GM18867 (cell line): ENCODE data around the gene CREB3.

ENCODE experiments used
- ATAC-seq: cut with Tn5 transposase; IDR thresholded peaks from one replicate; pipeline ENCODE4 v1.9.1; 2021; ENCODE audit warnings: mild to moderate bottlenecking, moderate library complexity; ENCODE audit not compliant: unreplicated experiment

Gene CREB3

DNA sequence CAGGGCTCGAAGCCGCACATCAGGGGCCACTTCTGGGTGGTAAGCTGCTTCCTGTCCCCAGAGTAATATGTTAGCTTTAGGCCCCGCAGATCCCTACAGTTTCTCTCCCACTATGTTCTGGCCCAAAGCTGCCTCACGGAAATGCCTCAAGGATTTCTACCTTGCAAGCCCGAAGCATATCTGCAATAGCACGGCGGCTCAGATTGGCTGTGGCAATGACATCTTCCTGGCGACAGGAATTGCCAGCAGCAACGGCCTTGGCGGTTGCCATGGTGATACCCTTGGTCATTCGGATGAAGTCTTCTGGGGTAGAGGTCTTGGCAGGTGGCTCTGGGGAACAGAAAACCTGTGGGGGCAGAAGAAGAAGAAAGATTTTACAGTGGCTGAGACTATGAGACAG is 32.4 kb upstream of the CREB3 start:
- ATAC-seq, result no peak

GRCh38 chr9:35700942-35701341 is 31.5 kb upstream of the CREB3 start:
- ATAC-seq, result no peak

DNA sequence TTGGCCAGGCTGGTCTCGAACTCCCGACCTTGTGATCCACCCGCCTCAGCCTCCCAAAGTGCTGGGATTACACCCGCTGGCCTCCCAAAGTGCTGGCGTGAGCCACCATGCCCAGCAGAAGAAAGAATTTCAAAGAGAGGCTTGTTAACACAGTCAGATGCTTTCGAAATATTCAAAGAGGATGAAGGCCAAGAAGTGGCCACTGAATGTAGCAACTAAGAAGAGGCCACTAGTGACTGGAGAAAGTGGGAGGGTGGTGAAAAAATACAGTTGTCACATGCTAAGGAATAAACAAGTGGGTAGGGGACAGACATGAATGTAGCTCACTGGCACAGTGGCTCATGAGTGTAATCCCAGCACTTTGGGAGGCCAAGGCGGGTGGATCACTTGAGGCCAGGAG is 29.8 kb upstream of the CREB3 start:
- no peak for ATAC-seq

GRCh38 chr9:35703906-35704672 is 28.4 kb upstream of the CREB3 start:
- no peak for ATAC-seq

- no peak for ATAC-seq
Measured at GRCh38 chr9:35705372-35705771, 27.1 kb upstream of the CREB3 start.

DNA sequence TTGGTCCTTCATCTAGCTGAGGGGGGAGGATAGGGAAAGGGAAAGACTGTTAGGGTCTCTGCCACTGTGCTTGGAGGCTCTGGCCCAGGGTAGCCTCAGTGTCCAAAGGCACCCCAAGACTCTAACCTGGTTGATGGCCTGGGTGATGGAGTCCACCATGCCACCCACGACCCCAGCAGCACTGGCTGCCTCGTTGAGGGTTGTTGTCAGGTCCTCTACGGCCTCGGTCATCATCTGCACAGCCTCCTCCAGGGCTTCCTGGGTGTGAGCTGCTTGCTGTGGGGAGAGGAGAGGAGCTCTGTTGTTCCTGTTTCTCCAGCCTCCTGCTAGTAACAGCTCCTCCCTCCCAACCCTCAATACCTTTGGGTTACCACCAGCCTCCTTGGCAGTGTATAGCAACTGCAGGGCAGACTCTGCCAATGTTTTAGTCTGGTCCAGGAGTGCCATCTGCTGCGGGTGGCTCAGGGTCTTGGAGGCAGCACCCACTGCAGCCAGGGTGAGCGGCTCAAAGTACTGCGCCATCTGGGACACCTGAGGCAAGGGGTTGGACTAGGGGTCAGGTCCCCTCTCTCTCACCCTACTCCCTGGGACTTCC is 26.5 kb upstream of the CREB3 start:
- no peak for ATAC-seq

DNA sequence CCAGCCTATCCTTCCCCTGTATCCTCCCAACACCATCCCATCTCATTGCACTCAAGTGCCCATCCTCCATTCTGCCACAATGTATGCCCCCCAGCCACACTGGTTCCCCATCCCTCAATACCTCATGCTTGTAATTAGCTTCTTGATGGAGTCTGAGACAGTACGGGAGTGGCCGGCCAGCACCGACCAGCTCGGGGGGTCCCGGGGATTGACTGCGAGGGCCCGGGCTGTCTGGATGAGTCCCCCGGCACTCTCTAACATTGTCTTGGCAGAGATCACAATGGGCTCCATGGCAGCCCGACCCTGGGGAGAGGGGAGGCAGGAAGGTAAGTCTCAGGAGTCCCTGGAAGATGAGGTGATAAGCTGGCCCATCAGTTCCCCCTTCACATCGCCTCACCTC is 25.5 kb upstream of the CREB3 start:
- ATAC-seq, result no peak

DNA sequence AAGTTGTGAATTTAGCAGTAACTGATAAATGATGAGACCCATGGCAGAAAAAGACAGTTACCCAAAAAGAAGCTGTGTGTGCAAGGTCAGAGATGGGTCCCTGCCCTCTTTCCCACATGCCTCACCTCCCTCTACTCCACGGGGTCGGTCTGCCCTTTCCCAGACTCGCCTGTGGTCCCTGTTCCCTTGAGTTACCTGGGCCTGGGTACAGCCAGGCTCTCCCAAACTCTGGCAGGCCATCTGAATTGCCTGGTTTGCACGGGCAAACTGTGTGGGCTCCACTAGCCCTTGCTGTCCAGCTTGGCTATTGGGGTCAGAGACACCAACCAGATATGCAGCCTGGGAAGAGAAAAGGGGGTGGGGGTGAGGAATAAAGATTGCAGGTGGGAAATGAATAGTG is 24.3 kb upstream of the CREB3 start:
- ATAC-seq, result no peak

DNA sequence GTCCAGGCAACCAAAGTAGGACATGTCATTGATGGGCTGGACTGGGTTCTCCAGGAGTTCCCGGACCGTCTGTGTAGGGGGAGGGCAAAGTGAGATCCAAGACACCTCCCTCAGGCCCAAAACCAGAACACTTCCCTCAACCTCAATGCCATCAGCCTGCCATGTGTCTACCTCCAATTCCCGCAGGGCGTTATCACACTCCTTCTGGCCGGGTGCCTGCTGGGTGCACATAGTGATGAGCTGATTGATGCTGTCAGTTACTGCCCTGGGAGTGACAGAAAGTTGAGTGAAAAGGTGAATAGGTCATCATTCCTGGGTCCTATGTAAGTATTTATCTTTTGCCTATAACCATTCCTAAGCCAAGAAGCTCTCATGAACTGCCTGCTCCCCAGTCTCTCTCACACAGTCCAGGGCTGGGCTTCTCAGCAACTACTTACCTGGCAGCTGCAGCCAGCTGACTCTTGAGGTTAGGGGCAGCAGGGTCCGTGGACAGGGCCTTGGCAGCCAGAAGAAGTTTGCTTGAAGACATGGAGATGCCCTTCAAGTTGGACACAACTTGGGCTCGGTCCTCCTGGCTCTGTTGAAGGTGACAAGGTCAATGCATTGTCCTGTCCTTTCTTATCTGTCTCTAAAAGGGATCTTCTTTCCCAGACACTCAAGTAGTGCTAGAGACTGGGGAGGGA is 21.5 kb upstream of the CREB3 start:
- ATAC-seq, result no peak

DNA sequence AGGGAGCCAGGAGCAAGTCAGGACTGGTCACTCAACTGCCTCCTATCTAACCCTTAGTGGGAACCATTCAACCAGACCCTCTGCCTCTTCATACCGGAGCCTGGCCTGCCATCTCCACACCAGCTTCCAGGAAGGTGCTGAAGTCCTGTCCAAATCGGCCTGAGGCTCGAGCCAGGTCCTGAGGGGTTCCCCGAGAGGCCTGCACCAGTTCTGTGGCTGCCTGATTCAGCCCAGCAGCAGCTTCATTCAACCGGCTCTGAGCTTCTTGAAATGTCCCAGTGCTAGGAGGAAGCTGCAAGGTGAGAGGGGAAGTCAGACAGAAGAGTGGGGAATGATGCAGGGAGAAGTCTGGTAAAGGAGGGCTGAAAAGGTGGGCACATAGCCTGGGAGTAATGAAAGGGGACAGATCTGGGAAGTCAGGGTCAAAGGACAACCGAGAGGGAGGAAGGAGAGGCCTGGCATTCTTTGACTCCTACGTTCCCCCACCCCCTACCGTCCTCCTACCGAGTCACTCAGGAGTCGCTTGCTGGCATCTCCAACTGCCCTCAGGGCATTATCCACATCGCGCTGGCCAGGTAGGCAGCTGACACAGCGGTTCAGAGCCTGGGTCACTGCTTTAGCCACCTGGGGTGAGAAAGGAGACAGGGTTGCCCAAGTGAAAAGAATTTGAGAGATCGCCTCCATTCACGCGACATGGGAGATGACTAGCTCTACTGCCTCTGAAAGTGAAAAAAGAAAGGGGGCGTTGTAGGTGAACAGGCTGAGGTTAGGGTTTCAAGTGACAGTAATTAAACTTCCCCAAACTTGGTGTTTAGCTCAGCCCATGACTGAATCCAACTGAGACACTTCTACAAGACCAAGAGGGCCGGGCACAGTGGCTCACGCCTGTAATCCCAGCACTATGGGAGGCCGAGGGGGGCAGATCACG is 20.7 kb upstream of the CREB3 start:
- no peak for ATAC-seq

DNA sequence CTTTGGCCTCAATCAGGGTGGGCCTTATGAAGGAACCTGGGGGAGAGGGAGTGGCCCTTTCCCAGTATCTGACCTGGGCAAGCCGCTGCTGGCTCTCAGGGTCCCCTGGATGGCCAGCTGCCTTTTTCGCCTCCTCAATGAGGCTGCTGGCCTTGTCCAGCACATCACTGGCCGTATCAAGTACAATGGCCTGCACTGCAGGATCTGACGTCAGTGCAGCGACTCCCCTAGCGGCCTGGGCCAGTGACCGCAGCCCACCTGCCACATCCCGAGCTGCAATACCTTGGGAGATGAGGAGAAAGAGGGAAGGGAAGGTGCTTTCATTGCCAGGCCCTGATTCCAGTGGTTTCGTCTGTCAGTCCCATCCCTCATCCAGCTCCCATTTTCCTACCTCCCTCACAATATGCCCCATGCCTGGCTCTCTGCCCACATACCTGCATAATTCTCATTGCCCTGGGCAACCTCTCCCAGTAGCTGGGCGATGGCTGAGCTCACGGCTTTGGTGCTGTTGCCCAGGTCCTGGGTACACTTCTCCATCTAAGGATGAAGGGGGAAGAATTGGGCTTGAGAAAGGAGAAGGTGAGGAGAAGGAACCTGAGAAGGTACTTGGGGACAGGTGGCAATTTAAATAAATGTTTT is 19.6 kb upstream of the CREB3 start:
- no peak for ATAC-seq

- ATAC-seq, result no peak
Measured at GRCh38 chr9:35713578-35713977, 18.9 kb upstream of the CREB3 start.

DNA sequence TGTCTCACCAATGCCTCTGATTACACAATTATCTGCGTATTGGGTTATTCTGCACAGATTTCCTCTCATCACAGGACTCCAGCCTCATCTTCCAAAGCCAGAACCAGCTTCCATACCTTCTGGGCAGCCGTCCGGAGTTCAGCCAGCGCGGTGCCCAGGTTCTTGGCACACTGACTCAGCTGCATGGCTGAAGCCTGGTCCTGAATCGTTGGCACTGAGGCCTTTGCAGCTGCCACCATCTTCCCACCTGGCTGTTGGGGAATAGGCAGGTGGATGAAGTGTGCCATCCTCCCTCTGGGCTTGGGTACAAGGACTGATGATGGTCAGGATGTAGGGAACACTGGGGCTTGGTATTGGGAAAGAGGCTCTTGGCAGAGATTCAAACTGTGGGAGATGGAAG is 18.3 kb upstream of the CREB3 start:
- ATAC-seq, result no peak

- no peak for ATAC-seq
Measured at GRCh38 chr9:35714579-35715252, 17.8 kb upstream of the CREB3 start.

DNA sequence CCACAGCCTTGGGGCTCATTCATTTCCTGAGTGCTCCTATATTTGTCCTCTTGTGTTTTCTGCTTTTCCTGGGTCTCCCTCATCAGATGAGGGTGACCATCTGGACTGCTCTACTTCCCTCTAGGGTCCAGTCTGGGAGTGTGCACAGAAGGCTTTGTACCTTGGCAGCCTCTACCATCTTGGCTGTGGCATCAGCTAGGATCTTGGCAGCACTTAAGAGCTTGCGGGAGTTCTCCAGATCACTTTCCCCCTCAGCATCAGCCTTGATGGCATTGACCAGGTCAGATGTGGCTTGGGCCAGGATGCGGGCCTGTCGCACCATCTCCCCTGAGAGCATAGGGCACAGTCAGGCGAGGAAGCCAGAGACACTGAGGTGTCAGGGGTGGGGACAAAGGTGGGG is 16.2 kb upstream of the CREB3 start:
- no peak for ATAC-seq

DNA sequence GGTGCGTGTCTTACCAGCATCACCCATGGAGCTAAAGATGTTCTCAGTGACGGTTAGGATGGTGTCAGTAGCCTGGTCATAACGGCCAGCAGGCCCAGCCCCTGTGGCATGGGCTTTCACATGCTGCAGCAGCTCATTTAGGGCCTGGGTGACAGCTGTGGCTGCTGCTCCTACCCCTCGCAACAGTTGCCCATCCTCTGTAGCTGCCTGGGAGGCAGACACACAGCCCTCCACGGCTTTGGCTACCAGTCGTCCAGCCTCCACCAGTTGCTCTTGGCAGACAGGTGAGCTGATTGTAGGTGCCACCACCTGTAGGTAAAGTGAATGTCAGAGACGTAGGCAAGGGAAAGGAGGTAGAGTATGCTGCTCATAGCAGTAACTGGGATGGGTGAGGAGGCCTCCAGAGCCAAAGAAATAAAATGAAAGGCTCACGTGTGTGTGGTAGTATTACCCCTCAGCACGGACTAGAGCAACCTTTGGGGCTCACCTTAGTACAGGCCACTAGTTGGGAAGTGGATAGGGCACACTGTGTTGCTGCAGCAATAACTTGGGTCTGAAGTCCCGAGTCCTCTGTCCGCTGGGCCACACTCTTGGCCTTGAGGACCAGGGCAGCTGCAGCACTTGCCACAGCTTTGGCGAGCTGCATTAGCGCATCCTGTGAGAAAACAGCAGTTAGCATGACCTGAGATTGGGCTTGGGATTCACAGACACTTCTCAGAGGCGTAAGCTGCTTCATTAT is 15.2 kb upstream of the CREB3 start:
- ATAC-seq, result no peak

DNA sequence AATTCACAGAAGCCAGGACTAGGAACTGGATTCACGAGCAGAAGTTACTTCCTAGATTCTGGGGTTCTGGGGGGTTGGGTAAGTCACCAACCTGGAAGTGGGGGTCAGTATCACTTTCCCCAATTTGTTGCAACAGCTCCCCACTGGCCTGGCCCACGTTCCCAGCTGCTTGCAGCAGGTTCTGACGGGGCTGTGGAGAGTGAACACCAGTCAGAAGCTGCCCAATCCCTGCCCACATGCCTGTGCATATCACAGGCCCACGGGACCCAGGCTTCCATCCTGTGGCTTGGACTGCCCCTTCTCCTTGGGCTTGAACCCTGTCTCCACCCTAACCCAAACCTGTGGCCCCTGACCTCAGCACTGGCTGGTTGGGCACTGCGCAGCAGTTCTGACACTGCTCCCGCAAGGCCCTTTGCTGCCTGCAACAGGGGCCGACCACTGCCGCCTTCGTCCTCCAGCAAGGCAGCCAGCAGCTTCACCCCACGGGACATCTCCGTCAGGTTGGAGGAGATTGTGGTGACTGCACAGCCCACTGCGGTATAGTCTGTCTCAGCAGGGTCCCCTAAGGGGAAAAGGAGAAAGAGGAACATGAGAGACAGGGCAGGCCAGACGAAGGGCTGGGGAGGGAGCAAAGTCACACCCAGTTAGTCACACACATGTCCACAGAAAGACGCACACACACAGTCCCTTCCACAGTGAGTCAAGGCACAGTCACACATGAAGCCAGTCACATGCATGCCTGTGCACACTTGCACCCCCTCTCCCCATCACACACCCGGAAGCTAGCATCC is 13.6 kb upstream of the CREB3 start:
- ATAC-seq, result no peak

GRCh38 chr9:35719546-35719945 is 12.9 kb upstream of the CREB3 start:
- no peak for ATAC-seq

GRCh38 chr9:35723426-35723825 is 9.0 kb upstream of the CREB3 start:
- ATAC-seq, result no peak
